Fibroblast of pulmonary artery (primary cell): Measurements from ENCODE around the gene JTB.
A peak's percentile ranks its signal among the peaks of the same experiment; 100 is the strongest.
"Not testable (repeated sequence)": the region's sequence is repeated elsewhere in the genome, so short reads cannot be mapped to it uniquely, and the experiment has no call there.

Experiments
- DNase-seq: peaks from one replicate; pipeline ENCODE4 v3.0.0-alpha.2; 2010; ENCODE audit warnings: low read depth
- H3K4me3 ChIP-seq: replicated peaks from 2 replicates; pipeline ENCODE4 v1.5.1; 2011; ENCODE audit warnings: low read depth, mild to moderate bottlenecking, control low read depth, low read length, moderate library complexity
- CTCF ChIP-seq: IDR thresholded peaks from 2 replicates; pipeline ENCODE4 v1.5.1; 2011; ENCODE audit warnings: mild to moderate bottlenecking, control low read depth, low read length, inconsistent platforms; ENCODE audit errors: missing control alignments

Gene JTB

GRCh38 chr1:154000420-154000819 is 22.9 kb upstream of the JTB start:
- no peak for TF ChIP-seq CTCF
- H3K4me3 ChIP-seq: no peak overlapping the region
- DNase-seq: no peak

DNA sequence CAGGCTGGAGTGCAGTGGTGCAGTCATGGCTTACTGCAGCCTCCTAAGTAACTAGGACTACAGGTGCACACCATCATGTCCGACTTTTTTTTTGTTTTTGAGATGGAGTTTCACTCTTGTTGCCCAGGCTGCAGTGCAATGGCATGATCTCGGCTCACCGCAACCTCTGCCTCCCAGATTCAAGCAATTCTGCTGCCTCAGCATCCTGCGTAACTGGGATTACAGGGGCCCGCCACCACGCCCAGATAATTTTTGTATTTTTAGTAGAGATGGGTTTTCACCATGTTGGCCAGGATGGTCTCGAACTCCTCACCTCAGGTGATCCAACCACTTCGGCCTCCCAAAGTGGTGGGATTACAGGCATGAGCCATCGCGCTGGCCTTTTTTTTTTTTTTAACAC is 19.4 kb upstream of the JTB start:
- not testable (repeated sequence) for DNase-seq, H3K4me3 ChIP-seq

DNA sequence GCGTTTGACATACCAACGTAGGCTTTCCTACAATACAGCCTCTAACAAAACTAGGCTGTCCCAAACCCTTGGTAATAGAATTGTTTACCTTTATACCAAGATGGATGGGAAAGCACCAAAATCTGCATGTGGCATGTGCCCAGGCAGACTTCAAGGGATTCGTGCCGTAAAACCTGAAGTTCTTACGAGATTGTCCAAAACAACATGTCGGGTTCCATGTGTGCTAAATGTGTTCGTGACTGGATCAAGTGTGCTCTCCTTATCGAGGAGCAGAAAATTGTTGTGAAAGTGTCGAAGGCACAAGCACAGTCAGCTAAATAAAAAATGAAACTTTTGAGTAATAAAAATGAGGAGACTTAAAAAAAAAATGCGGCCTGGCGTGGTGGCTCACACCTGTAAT is 18.2 kb upstream of the JTB start:
- DNase-seq: no peak
- H3K4me3 ChIP-seq: no peak overlapping the region
- TF ChIP-seq CTCF: no peak

- no peak for TF ChIP-seq CTCF
- DNase-seq: no peak
- no peak overlapping the region for H3K4me3 ChIP-seq
Measured at GRCh38 chr1:153995202-153995601, 17.7 kb upstream of the JTB start.

GRCh38 chr1:153991806-153992205 is 14.3 kb upstream of the JTB start:
- H3K4me3 ChIP-seq: peak overlapping the region; percentile 84
- TF ChIP-seq CTCF: no peak
- DNase-seq: no peak

DNA sequence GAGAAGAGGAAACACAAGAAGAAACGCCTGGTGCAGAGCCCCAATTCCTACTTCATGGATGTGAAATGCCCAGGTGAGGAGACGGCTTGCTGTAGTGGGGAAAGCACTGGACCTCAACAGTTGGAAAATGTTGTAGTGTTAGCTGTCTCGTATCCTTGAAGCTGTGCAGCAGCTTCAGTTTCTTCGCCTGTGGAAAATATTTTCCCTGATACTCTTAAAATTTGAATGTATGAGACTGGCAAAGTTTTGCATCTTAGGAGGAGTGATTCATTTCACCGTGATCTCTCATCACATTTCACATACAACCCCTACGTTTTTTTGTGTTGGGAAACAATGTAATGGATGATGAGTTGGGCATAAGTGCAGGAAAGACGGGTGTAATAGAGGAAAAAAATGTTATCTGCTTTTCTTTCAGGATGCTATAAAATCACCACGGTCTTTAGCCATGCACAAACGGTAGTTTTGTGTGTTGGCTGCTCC is 13.7 kb upstream of the JTB start:
- no peak for DNase-seq
- H3K4me3 ChIP-seq: peak overlapping the region; percentile 84
- no peak for TF ChIP-seq CTCF

- no peak for TF ChIP-seq CTCF
- peak; percentile 99 for DNase-seq
- peak within 1 kb of the TSS; percentile 84 for H3K4me3 ChIP-seq
Measured at GRCh38 chr1:153990468-153991150, 13.1 kb upstream of the JTB start, which contains the start of gene RPS27. TSS of gene RPS27 (plus strand) at chr1:153990762. CDS start at chr1:153990797, 35 bp downstream.
